GM13976 (cell line): ENCODE measurements around the gene WRAP53.
A peak's percentile ranks its signal among the peaks of the same experiment; 100 is the strongest.

Source experiments
- DNase-seq: peaks from one replicate; pipeline ENCODE4 v3.0.0; 2012; ENCODE audit warnings: low spot score
- CTCF ChIP-seq: IDR thresholded peaks from 2 replicates; pipeline ENCODE4 v1.5.1; 2012; ENCODE audit warnings: borderline replicate concordance, mild to moderate bottlenecking; ENCODE audit not compliant: insufficient read depth; ENCODE audit errors: extremely low read depth, missing control alignments, control extremely low read depth
- in situ Hi-C: fragments of 300-500 bp; cut with MboI; formaldehyde crosslinking; loops from one replicate; pipeline ENCODE4 v1.12.0; 2022; ENCODE audit warnings: low sequenced_read_pairs, mixed read lengths, inconsistent platforms; ENCODE audit not compliant: unreplicated experiment

Gene WRAP53

GRCh38 chr17:7677388-7678067 is 10.7 kb upstream of the WRAP53 start:
- in situ Hi-C loops: no loop called here
- DNase-seq: no peak
- TF ChIP-seq CTCF: no peak

- TF ChIP-seq CTCF: no peak
Observed at GRCh38 chr17:7684851-7685532, 3.3 kb upstream of the WRAP53 start.

GRCh38 chr17:7685533-7686221 is 2.6 kb upstream of the WRAP53 start:
- no peak for TF ChIP-seq CTCF
- DNase-seq: peak; percentile 90
- in situ Hi-C loops: no loop called here

More at GRCh38 chr17:7684851-7685532, 3.3 kb upstream of the WRAP53 start:
- in situ Hi-C loops: no loop called here
- DNase-seq: no peak

- in situ Hi-C loops: no loop called here
- no peak for TF ChIP-seq CTCF
Observed at GRCh38 chr17:7686222-7687071, 1.8 kb upstream of the WRAP53 start.

GRCh38 chr17:7687072-7687907 is 987 bp upstream of the WRAP53 start, which contains the start of gene TP53:
Gene TP53 (minus strand): TSS chr17:7687490. CDS start chr17:7676594, 10,896 bp downstream.
- in situ Hi-C loops: no loop called here

More at GRCh38 chr17:7686222-7687071, 1.8 kb upstream of the WRAP53 start:
- DNase-seq: peak; percentile 77

More at GRCh38 chr17:7687072-7687907, 987 bp upstream of the WRAP53 start, which contains the start of gene TP53:
- no peak for TF ChIP-seq CTCF
- peak; percentile 86 for DNase-seq
